Lower leg skin (tissue), 4 donors: ENCODE measurements around the gene RGS12. TPM values are rescaled to one million over a fixed set of nuclear protein-coding genes. Genes with fewer than 3 reads are reported as not detected.

ENCODE experiments used
- DNase-seq, 2 donors: peaks; one replicate each; pipeline ENCODE4 v3.0.0-alpha.2; 2019; ENCODE audit warnings: low spot score in 2 of 2
- H3K4me3 ChIP-seq: fragments of 200-600 bp; sonication (generic); 2 replicates; pipeline ENCODE4 v1.5.1; 2017; ENCODE audit warnings: mild to moderate bottlenecking, low read depth; ENCODE audit not compliant: poor library complexity, severe bottlenecking
- CTCF ChIP-seq, 3 donors: fragments of 450-650 bp; IDR thresholded peaks; one replicate each; pipeline ENCODE4 v1.5.1; 2016; ENCODE audit warnings: antibody characterized with exemption in 3 of 3, mild to moderate bottlenecking in 3 of 3, moderate library complexity in 2 of 3
- POLR2A ChIP-seq, 2 donors: fragments of 450-650 bp; IDR thresholded peaks; one replicate each; pipeline ENCODE4 v1.6.1; 2016 to 2017; ENCODE audit warnings: antibody characterized with exemption in 2 of 2, mild to moderate bottlenecking in 1 of 2, moderate library complexity in 1 of 2
- WGBS, 2 donors: methylation state at CpG; one replicate each; pipeline ENCODE4 v1.1.5; 2018; 5-methylcytosine and 5-hydroxymethylcytosine counted together
- intact Hi-C: fragments of 100-400 bp; cut with DNase I; formaldehyde crosslinking; loops from one replicate; pipeline ENCODE4 v1.15.0; 2023; ENCODE audit warnings: low total_unique reads
- total RNA-seq, 4 donors: library from RNA; depleted of rRNA; stranded (reverse); fragments of >200 nt; gene quantifications; one replicate each; pipeline ENCODE4 v1.1.0, GENCODE V29; 2016

The RGS12 gene
- total RNA-seq, 4 donors from 2014 or later = 47.5 to 92.6 (median 80.6) TPM

- peak in 1 of 2 donors; percentile 57 for DNase-seq
- H3K4me3 ChIP-seq = no peak overlapping the region
- intact Hi-C loops = no loop called here
- no peak for TF ChIP-seq POLR2A (IDR thresholded peaks at IDR 0.05)
- no peak for TF ChIP-seq CTCF (IDR thresholded peaks at IDR 0.05)
- 95 to 96% methylated on average over 21 of the region's 21 CpGs for WGBS, 2 donors
Measured at GRCh38 chr4:3323071-3323481, 30.3 kb downstream of the RGS12 start.

- WGBS, 2 donors = 94 to 96% methylated on average over 18 of the region's 18 CpGs
- H3K4me3 ChIP-seq = no peak overlapping the region
- TF ChIP-seq CTCF (IDR thresholded peaks at IDR 0.05) = no peak
- no peak for TF ChIP-seq POLR2A (IDR thresholded peaks at IDR 0.05)
- DNase-seq = peak in 1 of 2 donors; percentile 75
- intact Hi-C loops = no loop called here
Measured at GRCh38 chr4:3324093-3324815, 31.4 kb downstream of the RGS12 start.

GRCh38 chr4:3328814-3329663 is 36.2 kb downstream of the RGS12 start:
- no peak overlapping the region for H3K4me3 ChIP-seq
- WGBS, 2 donors = 95 to 96% methylated on average over 10 of the region's 10 CpGs
- TF ChIP-seq CTCF (IDR thresholded peaks at IDR 0.05) = no peak
- TF ChIP-seq POLR2A (IDR thresholded peaks at IDR 0.05) = no peak
- peak in 1 of 2 donors; percentile 43 for DNase-seq
- intact Hi-C loops = no loop called here

- intact Hi-C loops = no loop called here
- 79 to 80% methylated on average over 3 of the region's 3 CpGs for WGBS, 2 donors
- no peak for DNase-seq
- TF ChIP-seq POLR2A (IDR thresholded peaks at IDR 0.05) (no peak), CTCF (IDR thresholded peaks at IDR 0.05) (no peak)
- H3K4me3 ChIP-seq = no peak overlapping the region
Measured at GRCh38 chr4:3329887-3330286, 37.1 kb downstream of the RGS12 start.

GRCh38 chr4:3330707-3331106 is 37.9 kb downstream of the RGS12 start:
- intact Hi-C loops = no loop called here
- no peak overlapping the region for H3K4me3 ChIP-seq
- WGBS, 2 donors = 86 to 90% methylated on average over 5 of the region's 5 CpGs
- DNase-seq = peak in 1 of 2 donors; percentile 42
- TF ChIP-seq CTCF (IDR thresholded peaks at IDR 0.05) (no peak), POLR2A (IDR thresholded peaks at IDR 0.05) (no peak)
